HFF-Myc (cell line): Measurements from ENCODE around the gene SHPK.
"Not testable (repeated sequence)": the region's sequence is repeated elsewhere in the genome, so short reads cannot be mapped to it uniquely, and the experiment has no call there.

Source experiments
- DNase-seq: peaks from one replicate; pipeline ENCODE4 v3.0.0-alpha.2; 2011; ENCODE audit warnings: low read depth; ENCODE audit errors: extremely low read depth
- H3K4me3 ChIP-seq: replicated peaks from 2 replicates; pipeline ENCODE4 v1.5.1; 2011; ENCODE audit warnings: low read depth, mild to moderate bottlenecking, control low read depth, low read length
- CTCF ChIP-seq: IDR thresholded peaks from 2 replicates; pipeline ENCODE4 v1.5.1; 2012; ENCODE audit warnings: mild to moderate bottlenecking, low read depth, low read length, control low read depth; ENCODE audit errors: missing control alignments

SHPK gene

GRCh38 chr17:3592216-3592860 lies 43.7 kb downstream of the SHPK start:
- DNase-seq = no peak
- TF ChIP-seq CTCF = no peak
- no peak overlapping the region for H3K4me3 ChIP-seq

GRCh38 chr17:3590768-3591167 lies 45.3 kb downstream of the SHPK start:
- TF ChIP-seq CTCF = no peak
- no peak for DNase-seq

GRCh38 chr17:3590231-3590630 lies 45.8 kb downstream of the SHPK start:
- DNase-seq = no peak
- no peak for TF ChIP-seq CTCF
- H3K4me3 ChIP-seq = no peak overlapping the region

More at GRCh38 chr17:3590768-3591167, 45.3 kb downstream of the SHPK start:
- H3K4me3 ChIP-seq = no peak overlapping the region

GRCh38 chr17:3589784-3590183 lies 46.3 kb downstream of the SHPK start:
- no peak overlapping the region for H3K4me3 ChIP-seq
- DNase-seq = no peak
- no peak for TF ChIP-seq CTCF

GRCh38 chr17:3585826-3586225 lies 50.2 kb downstream of the SHPK start:
- no peak overlapping the region for H3K4me3 ChIP-seq
- no peak for DNase-seq
- TF ChIP-seq CTCF = no peak

- no peak for DNase-seq
- no peak overlapping the region for H3K4me3 ChIP-seq
- TF ChIP-seq CTCF = no peak
Observed at GRCh38 chr17:3583456-3583855, 52.6 kb downstream of the SHPK start.

- H3K4me3 ChIP-seq = no peak overlapping the region
- DNase-seq = no peak
- TF ChIP-seq CTCF = no peak
Observed at GRCh38 chr17:3582915-3583314, 53.1 kb downstream of the SHPK start.

- not testable (repeated sequence) for DNase-seq, H3K4me3 ChIP-seq
Observed at GRCh38 chr17:3578667-3579066, 57.4 kb downstream of the SHPK start.
